Measurements from ENCODE around the gene FANK1. TPM values are rescaled to one million over a fixed set of nuclear protein-coding genes. Genes with fewer than 3 reads are reported as not detected.
"Not testable (repeated sequence)": the region's sequence is repeated elsewhere in the genome, so short reads cannot be mapped to it uniquely, and the experiment has no call there.

FANK1 gene
- total RNA-seq, 1 donor from 2014 or later, result 0.35 TPM

DNA sequence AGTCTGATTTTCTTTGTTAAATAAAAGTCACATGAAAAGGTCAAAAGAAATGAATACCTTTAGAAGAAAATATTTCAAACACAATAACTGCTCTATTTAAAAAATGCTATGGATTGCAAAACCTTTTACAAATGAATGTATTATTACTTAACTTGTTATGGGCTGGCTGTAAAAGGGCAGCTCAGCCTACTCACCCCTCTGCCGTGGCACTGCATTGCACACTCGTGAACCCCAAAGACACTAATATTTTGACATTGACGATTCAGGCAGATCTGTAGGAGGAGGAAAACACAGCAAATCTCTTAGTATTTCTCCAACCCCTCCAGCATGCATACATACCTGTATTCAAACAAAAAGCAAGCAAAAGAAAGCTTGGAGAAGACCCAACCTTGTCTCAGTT lies 149.5 kb downstream of the FANK1 start:
- ATAC-seq, result no peak
- intact Hi-C loops (cut with micrococcal nuclease), result no loop called here
- DNase-seq, result no peak

GRCh38 chr10:126046831-126047230 lies 150.5 kb downstream of the FANK1 start:
- no peak for DNase-seq
- ATAC-seq, result no peak
- intact Hi-C loops (cut with micrococcal nuclease), result no loop called here

DNA sequence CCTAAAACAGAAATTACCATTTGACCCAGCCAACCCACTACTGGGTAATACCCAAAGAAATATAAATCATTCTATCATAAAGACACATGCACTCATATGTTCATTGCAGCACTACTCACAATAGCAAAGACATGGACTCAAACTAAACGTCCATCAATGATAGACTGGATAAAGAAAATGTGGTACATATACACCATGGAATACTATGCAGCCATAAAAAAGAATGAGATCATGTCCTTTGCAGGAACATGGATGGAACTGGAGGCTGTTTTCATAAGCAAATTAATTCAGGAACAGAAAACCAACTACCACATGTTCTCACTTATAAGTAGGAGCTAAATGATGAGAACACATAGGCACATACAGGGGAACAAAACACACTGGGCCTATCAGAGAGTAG lies 151.4 kb downstream of the FANK1 start:
- ATAC-seq; DNase-seq; intact Hi-C loops (cut with micrococcal nuclease): not testable (repeated sequence)

DNA sequence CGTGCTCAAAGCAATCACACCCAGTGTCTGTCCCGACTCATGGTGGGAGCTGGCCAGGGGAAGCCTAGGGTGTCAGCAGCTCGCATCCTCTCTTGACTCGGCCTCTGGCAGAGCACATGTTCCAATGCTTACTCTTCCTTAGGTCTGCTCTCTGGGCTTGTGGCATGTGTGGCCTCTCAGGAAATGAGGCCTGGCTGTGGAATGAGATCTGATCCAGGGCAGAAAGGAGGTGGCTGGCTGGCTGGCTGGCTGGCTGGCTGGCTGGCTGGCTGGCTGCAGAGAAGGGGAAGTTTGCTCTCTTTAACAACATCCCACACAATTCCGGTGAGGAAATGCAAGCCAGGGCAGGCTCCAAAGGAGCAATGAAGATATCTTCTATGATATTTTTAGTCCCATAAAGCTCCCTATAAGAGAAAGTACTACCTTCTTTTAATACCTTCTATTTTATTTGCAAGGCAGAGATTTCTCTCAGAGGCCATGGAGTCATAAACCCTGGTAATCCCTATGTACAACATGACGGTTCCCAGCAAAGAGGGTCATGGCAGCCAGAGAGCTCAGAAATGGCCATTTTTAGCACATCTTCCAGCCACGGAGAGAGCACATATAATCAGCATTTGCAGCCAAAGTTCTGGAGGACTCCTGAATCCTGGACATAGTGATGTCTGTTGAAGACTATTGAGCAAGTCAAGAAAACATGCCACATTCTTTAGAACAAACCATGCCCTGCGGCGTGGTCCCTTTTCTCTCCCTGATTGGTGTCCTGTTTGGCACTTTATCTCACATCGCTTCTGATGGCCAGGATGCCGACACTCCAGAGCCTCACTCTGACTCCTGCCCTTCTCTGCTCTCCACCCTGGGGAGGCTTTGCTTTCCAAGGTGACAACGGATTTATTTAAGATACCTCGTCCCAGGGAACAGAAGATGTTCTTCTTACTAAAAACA lies 153.7 kb downstream of the FANK1 start:
- intact Hi-C loops (cut with micrococcal nuclease), result no loop called here
- peak; percentile 89 for ATAC-seq
- DNase-seq, result peak; percentile 54

GRCh38 chr10:126052171-126052570 lies 155.8 kb downstream of the FANK1 start:
- intact Hi-C loops (cut with micrococcal nuclease), result no loop called here
- DNase-seq, result no peak
- no peak for ATAC-seq

- intact Hi-C loops (cut with micrococcal nuclease), result no loop called here
- DNase-seq, result no peak
- ATAC-seq, result no peak
Measured at GRCh38 chr10:126054191-126054590, 157.8 kb downstream of the FANK1 start.

DNA sequence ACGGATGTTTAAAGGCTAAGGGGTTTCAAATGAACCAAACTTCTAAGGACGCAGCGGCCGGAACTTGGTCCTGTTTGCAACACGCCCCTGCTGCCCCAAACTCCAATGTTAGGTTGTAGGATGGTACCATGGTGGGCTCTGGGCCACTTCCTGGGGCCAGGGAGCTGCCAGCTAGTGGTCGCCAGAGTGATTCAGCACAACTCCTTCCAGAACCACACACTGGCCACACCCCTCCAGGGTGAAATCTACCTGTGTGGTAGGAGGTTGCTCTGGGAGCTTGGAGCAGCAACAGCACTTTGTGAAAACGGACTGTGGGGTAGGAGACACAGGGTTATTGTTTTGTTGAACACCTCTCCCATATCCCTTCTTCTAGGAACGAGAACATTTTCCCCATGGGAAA lies 161.1 kb downstream of the FANK1 start:
- ATAC-seq (no peak), DNase-seq (no peak)
- intact Hi-C loops (cut with micrococcal nuclease), result no loop called here

- ATAC-seq (no peak), DNase-seq (no peak)
- intact Hi-C loops (cut with micrococcal nuclease), result no loop called here
Measured at GRCh38 chr10:126058104-126058503, 161.7 kb downstream of the FANK1 start.

DNA sequence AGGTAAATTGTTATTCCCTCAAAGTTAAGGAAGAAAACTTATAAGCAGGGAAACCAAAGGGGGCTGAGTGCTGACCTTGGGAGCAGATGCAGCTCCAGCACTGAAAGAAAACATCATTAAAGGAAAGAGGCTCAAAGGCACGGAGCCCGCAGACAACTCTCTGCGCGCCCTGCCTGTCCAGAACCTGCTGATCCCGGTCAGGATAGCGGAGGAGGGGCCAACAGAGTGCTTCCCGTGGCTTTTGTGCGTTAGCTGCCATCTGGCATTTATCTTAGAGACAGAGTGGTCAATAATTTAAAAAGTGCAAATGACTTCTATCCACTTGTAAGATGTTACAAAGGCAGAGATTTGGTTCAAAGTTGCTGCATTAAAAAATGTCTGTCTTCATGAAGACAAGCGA lies 162.1 kb downstream of the FANK1 start:
- DNase-seq (no peak), ATAC-seq (no peak)
- intact Hi-C loops (cut with micrococcal nuclease), result no loop called here

Other genes with a start within 250 kb of the FANK1 start
- gene TEX36, start 213.4 kb upstream of the FANK1 start, total RNA-seq, result not detected
- gene EDRF1, start 176.9 kb upstream of the FANK1 start, total RNA-seq, result 9.9 TPM
- gene MMP21, start 120.7 kb upstream of the FANK1 start, total RNA-seq, result not detected
- gene UROS, start 73.3 kb upstream of the FANK1 start, total RNA-seq, result 75.2 TPM
- 43.4 TPM for gene BCCIP, start 73.0 kb upstream of the FANK1 start, total RNA-seq
- 48.1 TPM for gene DHX32, start 15.3 kb upstream of the FANK1 start, total RNA-seq